HG03460 (cell line): Measurements from ENCODE around the gene ADISSP.
A peak's percentile ranks its signal among the peaks of the same experiment; 100 is the strongest.

Source experiments
- ATAC-seq: cut with Tn5 transposase; IDR thresholded peaks from one replicate; pipeline ENCODE4 v1.9.1; 2021; ENCODE audit not compliant: unreplicated experiment

Gene ADISSP

GRCh38 chr20:3767427-3768341, at the start of gene ADISSP:
Gene ADISSP, minus strand, starts transcription at chr20:3767753. Its CDS starts 7,653 bp downstream, at chr20:3760100.
- peak; percentile 93 for ATAC-seq

- ATAC-seq: no peak
Observed at GRCh38 chr20:3815703-3816315, 48.3 kb upstream of the ADISSP start.

- ATAC-seq: no peak
Observed at GRCh38 chr20:3814928-3815495, 47.5 kb upstream of the ADISSP start.

DNA sequence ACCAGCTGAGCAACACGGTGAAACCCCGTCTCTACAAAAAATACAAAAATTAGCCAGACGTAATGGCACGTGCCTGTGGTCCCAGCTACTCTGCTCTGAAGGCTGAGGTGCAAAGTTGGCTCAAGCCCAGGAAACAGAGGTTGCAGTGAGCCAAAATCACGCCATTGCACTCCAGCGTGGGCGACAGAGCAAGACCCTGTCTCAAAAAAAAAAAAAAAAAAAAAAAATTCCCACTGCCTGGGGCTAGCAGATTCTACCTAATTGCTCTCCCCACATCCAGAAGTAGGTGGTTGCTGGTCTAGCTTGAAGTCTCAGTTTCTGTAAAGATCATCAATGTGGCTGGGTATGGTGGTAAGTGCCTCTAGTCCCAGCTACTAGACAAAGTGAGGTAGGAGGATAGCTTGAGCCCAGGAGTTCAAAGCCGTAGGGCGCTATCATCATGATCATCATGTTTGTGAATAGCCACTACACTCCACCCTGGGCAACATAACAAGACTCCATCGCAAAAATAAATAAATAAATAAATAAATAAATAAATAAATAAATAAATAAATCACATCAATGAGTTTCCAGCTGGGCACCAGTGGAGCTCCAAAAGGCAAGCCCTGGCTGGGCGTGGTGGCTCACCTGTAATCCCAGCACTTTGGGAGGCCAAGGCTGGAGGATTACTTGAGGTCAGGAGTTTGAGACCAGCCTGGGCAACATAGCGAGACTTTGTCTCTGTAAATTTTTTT, 46.5 kb upstream of the ADISSP start:
- ATAC-seq: no peak

GRCh38 chr20:3812975-3813847, 45.7 kb upstream of the ADISSP start:
- no peak for ATAC-seq

DNA sequence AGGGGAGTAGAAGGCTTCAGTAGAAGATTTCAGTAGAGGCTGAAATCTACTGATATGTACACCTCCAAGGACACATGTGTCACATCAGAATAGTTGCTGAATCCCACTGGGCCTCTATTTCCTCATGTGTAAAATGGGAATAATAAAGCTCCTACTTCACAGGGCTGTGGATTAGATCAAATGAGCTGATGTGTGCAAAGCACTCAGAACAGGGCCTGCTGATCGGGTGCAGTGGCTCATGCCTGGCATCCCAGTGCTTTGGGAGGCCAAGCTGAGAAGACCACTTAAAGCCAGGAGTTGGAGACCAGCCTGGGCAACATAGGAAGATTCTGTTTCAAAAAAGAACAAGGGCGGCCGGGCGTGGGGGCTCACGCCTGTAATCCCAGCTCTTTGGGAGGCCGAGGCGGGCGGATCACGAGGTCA, 44.7 kb upstream of the ADISSP start:
- ATAC-seq: no peak

DNA sequence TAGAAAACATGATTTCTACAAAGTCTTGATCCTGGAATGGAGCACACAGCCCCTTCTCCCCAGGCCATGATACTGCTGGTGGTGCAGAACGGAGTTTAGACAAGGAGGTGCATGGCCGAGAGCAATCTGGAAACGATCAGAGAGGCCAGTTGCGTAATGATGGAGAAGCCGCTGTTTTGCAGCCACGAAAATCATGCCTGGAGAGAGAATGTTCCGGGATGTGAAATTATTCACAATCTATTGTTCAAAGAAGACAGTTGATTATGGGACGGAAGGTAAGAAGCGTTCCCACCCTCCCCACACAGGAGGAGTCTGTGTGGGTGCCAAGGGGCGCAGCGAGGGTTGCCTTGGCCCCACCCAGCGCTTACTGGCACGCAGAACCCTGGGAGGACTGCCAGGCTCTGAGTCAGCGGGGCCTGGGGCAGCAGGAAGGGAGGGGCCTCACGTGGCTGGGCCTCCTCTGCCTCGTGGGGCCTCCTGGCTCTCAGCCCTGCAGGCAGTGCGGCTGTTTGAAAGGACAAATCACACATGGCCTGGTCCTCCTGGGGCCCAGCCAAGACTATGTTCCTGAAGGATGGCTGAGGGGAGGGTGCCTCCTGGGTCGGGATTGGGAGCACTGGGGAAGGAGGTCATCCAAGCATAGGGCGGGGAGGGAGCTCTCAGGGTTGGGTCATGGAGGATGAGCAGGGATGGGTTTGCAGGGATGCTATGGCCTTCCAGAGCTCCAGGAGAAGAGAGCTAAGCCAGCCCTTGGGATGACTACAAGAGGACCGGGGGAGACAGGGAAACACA, 44.1 kb upstream of the ADISSP start:
- ATAC-seq: no peak

DNA sequence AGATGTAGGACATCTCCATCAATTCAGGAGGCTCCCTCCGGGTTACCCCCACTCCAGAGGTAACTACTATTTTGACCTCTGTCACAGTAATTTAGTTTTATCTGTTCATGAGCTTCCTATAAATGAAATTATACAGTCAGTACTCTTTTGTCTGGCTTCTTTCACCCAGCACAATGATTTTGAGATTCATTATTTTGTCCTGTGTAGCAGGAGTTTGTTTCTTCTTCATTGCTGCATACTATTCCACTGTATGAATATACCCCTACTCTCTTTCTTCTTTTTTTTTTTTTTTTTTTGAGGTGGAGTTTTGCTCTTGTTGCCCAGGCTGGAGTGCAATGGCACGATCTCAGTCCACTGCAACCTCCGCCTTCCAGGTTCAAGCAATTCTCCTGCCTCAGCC, 41.0 kb upstream of the ADISSP start:
- no peak for ATAC-seq

DNA sequence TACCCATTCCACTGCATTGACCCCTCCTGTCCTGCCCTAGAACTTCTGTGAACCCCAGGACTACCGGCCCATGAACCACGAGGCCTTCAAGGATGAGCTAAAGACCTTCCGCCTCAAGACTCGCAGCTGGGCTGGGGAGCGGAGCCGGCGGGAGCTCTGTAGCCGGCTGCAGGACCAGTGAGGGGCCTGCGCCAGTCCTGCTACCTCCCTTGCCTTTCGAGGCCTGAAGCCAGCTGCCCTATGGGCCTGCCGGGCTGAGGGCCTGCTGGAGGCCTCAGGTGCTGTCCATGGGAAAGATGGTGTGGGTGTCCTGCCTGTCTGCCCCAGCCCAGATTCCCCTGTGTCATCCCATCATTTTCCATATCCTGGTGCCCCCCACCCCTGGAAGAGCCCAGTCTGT, 37.2 kb upstream of the ADISSP start:
- no peak for ATAC-seq

DNA sequence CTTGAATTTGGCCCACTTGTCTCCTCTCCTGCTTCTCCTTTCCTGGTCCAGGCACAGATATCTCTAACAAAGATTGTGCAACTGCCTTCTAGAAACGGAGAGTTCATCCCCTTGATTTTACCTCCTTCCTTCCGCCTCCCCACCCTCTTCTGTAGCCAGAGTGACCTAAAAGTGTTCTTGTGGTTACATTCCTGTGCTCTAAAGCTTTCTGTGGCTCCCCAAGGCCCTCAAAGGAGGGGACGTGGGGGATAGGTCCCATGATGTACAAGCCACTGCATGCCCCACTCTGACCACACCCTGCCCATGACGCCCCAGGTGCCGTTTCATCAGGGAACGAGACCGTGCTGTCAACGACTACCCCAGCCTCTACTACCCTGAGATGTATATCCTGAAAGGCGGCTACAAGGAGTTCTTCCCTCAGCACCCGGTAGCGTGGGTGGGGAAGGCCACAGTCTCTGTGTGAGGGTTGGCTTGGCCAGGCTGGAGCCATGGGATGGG, 36.8 kb upstream of the ADISSP start:
- ATAC-seq: no peak

- ATAC-seq: no peak
Observed at GRCh38 chr20:3803854-3804253, 36.3 kb upstream of the ADISSP start.

DNA sequence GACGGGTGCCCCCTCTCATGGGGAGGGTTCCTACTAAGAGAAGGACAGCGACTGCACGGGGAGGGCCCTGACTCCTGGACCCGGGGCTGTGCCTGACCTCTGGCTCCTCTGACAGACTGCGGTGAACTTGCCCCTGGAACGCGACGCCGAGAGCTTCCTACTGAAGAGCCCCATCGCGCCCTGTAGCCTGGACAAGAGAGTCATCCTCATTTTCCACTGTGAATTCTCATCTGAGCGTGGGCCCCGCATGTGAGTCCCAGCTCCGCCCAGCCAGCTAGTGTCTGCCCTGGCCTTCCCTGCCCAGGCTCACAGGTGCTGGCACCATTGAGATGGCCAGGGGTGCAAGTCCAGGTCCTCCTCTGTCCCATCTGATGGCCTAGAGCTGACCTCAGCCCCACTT, 35.7 kb upstream of the ADISSP start:
- ATAC-seq: no peak

GRCh38 chr20:3802524-3803239, 35.1 kb upstream of the ADISSP start:
- ATAC-seq: no peak

- ATAC-seq: no peak
Observed at GRCh38 chr20:3801846-3802245, 34.3 kb upstream of the ADISSP start.

DNA sequence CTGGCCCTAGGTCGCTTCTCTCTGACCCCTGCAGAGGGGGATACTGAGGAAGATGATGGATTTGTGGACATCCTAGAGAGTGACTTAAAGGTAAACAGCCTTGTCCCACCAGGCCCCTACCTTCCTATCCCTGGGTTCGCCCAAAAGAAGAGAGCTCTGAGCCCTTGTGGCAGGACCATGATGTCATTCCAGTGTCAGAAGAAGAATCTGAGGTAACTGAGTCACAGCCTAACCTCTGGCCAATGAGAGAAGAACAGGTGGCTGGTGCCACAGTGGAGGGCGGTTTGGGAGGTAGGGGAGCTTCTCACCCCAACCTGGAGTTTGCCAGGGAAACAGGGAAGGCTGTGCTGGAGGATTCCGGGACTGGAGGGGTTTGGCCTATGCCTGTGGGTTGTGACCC, 33.7 kb upstream of the ADISSP start:
- no peak for ATAC-seq

DNA sequence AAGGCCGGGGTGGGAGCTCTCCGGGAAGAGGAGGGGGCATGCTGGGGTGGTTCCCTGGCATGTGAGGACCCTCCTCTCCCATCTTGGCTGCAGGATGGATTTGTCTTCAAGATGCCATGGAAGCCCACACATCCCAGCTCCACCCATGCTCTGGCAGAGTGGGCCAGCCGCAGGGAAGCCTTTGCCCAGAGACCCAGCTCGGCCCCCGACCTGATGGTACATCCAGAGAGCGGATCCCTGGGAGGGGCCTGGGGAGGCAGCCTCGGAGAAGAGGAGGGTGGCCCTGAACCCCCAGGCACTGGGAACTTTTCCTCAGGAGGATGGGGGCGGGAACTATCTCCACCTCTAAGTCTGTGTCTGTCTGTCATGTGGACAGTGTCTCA, 33.3 kb upstream of the ADISSP start:
- ATAC-seq: no peak

- no peak for ATAC-seq
Observed at GRCh38 chr20:3800256-3800877, 32.8 kb upstream of the ADISSP start.

GRCh38 chr20:3798908-3799248, 31.3 kb upstream of the ADISSP start:
- ATAC-seq: no peak

- ATAC-seq: no peak
Observed at GRCh38 chr20:3798373-3798768, 30.8 kb upstream of the ADISSP start.
